Hepatocyte (in vitro differentiated cells): ENCODE data around the gene AGMAT. TPM values are rescaled to one million over a fixed set of nuclear protein-coding genes. Genes with fewer than 3 reads are reported as not detected.
A peak's percentile ranks its signal among the peaks of the same experiment; 100 is the strongest.
"Not testable (repeated sequence)": the region's sequence is repeated elsewhere in the genome, so short reads cannot be mapped to it uniquely, and the experiment has no call there.

Experiments
- DNase-seq: peaks from one replicate; pipeline ENCODE4 v3.0.0-alpha.2; 2016; ENCODE audit warnings: low spot score
- H2AFZ ChIP-seq: fragments of 200-600 bp; sonication (generic); 2 replicates; pipeline ENCODE4 v1.6.0; 2016; ENCODE audit warnings: antibody characterized with exemption, mild to moderate bottlenecking
- H3K27ac ChIP-seq: fragments of 200-600 bp; sonication (generic); 2 replicates; pipeline ENCODE4 v1.5.1; 2016; ENCODE audit warnings: mild to moderate bottlenecking
- H3K27me3 ChIP-seq: fragments of 200-600 bp; sonication (generic); 2 replicates; pipeline ENCODE4 v1.6.1; 2016
- H3K36me3 ChIP-seq: fragments of 200-600 bp; sonication (generic); replicated peaks from 2 replicates; pipeline ENCODE4 v1.5.1; 2016; ENCODE audit warnings: low read depth; ENCODE audit not compliant: insufficient read depth
- H3K4me1 ChIP-seq: fragments of 200-600 bp; sonication (generic); 2 replicates; pipeline ENCODE4 v1.5.1; 2016; ENCODE audit warnings: mild to moderate bottlenecking, moderate library complexity; ENCODE audit not compliant: insufficient read depth
- H3K4me2 ChIP-seq: fragments of 200-600 bp; sonication (generic); 2 replicates; pipeline ENCODE4 v1.6.0; 2016
- H3K4me3 ChIP-seq: fragments of 200-600 bp; sonication (generic); 2 replicates; pipeline ENCODE4 v1.5.1; 2016; ENCODE audit warnings: mild to moderate bottlenecking
- H3K79me2 ChIP-seq: fragments of 200-600 bp; sonication (generic); 2 replicates; pipeline ENCODE4 v1.6.0; 2017; ENCODE audit warnings: mild to moderate bottlenecking
- H3K9me2 ChIP-seq: fragments of 200-600 bp; sonication (generic); replicated peaks from 2 replicates; pipeline ENCODE4 v1.6.0; 2017; ENCODE audit warnings: mild to moderate bottlenecking; ENCODE audit not compliant: insufficient read depth
- H3K9me3 ChIP-seq: fragments of 200-600 bp; sonication (generic); 2 replicates; pipeline ENCODE4 v1.5.1; 2016; ENCODE audit warnings: low read depth, mild to moderate bottlenecking
- H4K20me1 ChIP-seq: fragments of 200-600 bp; sonication (generic); 2 replicates; pipeline ENCODE4 v1.6.0; 2016; ENCODE audit warnings: mild to moderate bottlenecking; ENCODE audit not compliant: insufficient read depth, poor library complexity, severe bottlenecking
- CTCF ChIP-seq: fragments of 200-600 bp; sonication (generic); IDR thresholded peaks from 2 replicates; pipeline ENCODE4 v1.5.1; 2016; ENCODE audit warnings: antibody characterized with exemption, mild to moderate bottlenecking; ENCODE audit not compliant: poor library complexity
- EZH2 ChIP-seq: fragments of 200-600 bp; sonication (generic); IDR thresholded peaks from 2 replicates; pipeline ENCODE4 v1.6.1; 2016; ENCODE audit warnings: antibody characterized with exemption, mild to moderate bottlenecking, borderline replicate concordance
- EZH2phosphoT487 ChIP-seq: fragments of 200-600 bp; sonication (generic); IDR thresholded peaks from one replicate; pipeline ENCODE4 v1.6.1; 2018; ENCODE audit warnings: antibody characterized with exemption, mild to moderate bottlenecking, low read depth, moderate library complexity; ENCODE audit not compliant: unreplicated experiment, severe bottlenecking
- WGBS: methylation state at CpG from one replicate; pipeline ENCODE4 v1.1.6; 2016; ENCODE audit warnings: low lambda C conversion rate; ENCODE audit errors: missing lambda C conversion rate; 5-methylcytosine and 5-hydroxymethylcytosine counted together
- polyA plus RNA-seq: library from polyadenylated mRNA; unstranded; fragments of >200 nt; fragmentation: Nextera tagmentation; extraction: Ambion mirVana; gene quantifications from 2 replicates; pipeline ENCODE4 v1.2.1, GENCODE V29; 2016
- total RNA-seq: library from RNA; depleted of rRNA; stranded (reverse); fragments of >200 nt; gene quantifications from 2 replicates; pipeline ENCODE4 v1.2.3, GENCODE V29; 2014

AGMAT gene
- total and polyA plus RNA-seq, 2 experiments from 2014 or later, result 28.7 to 42.9 TPM

GRCh38 chr1:15605398-15606383 is 20.8 kb upstream of the AGMAT start:
- no peaks in the 10 kb centered on the region for H3K36me3 ChIP-seq
- 79% methylated on average over 11 of the region's 11 CpGs for WGBS
- H3K4me1 ChIP-seq, result peaks cover 5% of the 10 kb centered on the region
- DNase-seq, result peak; percentile 37
- H3K27ac ChIP-seq, result peak overlapping the region; percentile 25
- H2AFZ ChIP-seq, result no peak overlapping the region
- H3K4me3 ChIP-seq, result no peak overlapping the region
- no peaks in the 10 kb centered on the region for H3K27me3 ChIP-seq
- H3K9me2 ChIP-seq, result no peaks in the 10 kb centered on the region
- no peaks in the 10 kb centered on the region for H3K9me3 ChIP-seq
- TF ChIP-seq CTCF, result no peak
- no peak for TF ChIP-seq EZH2phosphoT487
- TF ChIP-seq EZH2, result no peak
- H4K20me1 ChIP-seq, result no peaks in the 10 kb centered on the region
- H3K79me2 ChIP-seq, result no peaks in the 10 kb centered on the region
- H3K4me2 ChIP-seq, result no peak overlapping the region

- H3K4me3 ChIP-seq, H2AFZ ChIP-seq, H3K27ac ChIP-seq, H3K27me3 ChIP-seq, H3K9me2 ChIP-seq, H3K4me1 ChIP-seq, H3K4me2 ChIP-seq, DNase-seq, H3K9me3 ChIP-seq, H4K20me1 ChIP-seq, H3K79me2 ChIP-seq, H3K36me3 ChIP-seq: not testable (repeated sequence)
- WGBS, result 98% methylated on average over 21 of the region's 21 CpGs
Measured at GRCh38 chr1:15604400-15604799, 19.5 kb upstream of the AGMAT start.

- Histone ChIP-seq H3K27ac (peak overlapping the region; percentile 77), H2AFZ (peak overlapping the region; percentile 72), H3K4me2 (peak overlapping the region; percentile 79)
- not testable (repeated sequence) for H3K79me2 ChIP-seq, H3K27me3 ChIP-seq, H3K4me3 ChIP-seq, H3K4me1 ChIP-seq, H3K36me3 ChIP-seq, H3K9me3 ChIP-seq, H4K20me1 ChIP-seq, DNase-seq, H3K9me2 ChIP-seq
- WGBS, result 92% methylated on average over 13 of the region's 13 CpGs
Measured at GRCh38 chr1:15603966-15604282, 19.1 kb upstream of the AGMAT start.

- H3K9me3 ChIP-seq, result no peaks in the 10 kb centered on the region
- peak overlapping the region; percentile 72 for H2AFZ ChIP-seq
- H3K27ac ChIP-seq, result peak overlapping the region; percentile 77
- TF ChIP-seq EZH2, result no peak
- TF ChIP-seq EZH2phosphoT487, result no peak
- no peak for TF ChIP-seq CTCF
- H3K4me2 ChIP-seq, result peak overlapping the region; percentile 79
- no peaks in the 10 kb centered on the region for H4K20me1 ChIP-seq
- H3K27me3 ChIP-seq, result no peaks in the 10 kb centered on the region
- H3K4me3 ChIP-seq, result peak overlapping the region; percentile 47
- H3K9me2 ChIP-seq, result no peaks in the 10 kb centered on the region
- WGBS, result 9% methylated on average over 56 of the region's 56 CpGs
- H3K4me1 ChIP-seq, result peaks cover 5% of the 10 kb centered on the region
- no peaks in the 10 kb centered on the region for H3K36me3 ChIP-seq
- DNase-seq, result peak; percentile 98
- H3K79me2 ChIP-seq, result no peaks in the 10 kb centered on the region
Measured at GRCh38 chr1:15603050-15603965, 18.5 kb upstream of the AGMAT start.
